ENCODE results near the gene GPR101. TPM values are rescaled to one million over a fixed set of nuclear protein-coding genes. Genes with fewer than 3 reads are reported as not detected.

GPR101 gene
- total RNA-seq, 3 donors from 2014 or later (not counting 1 experiment from before 2014, with no cell fraction given), result 0.23 to 0.33 TPM; not detected in 1

- Histone ChIP-seq H3K4me3 (ENCODE audit: low read length) (no peak overlapping the region), H3K36me3 (ENCODE audit: control insufficient read depth, insufficient read depth, low read length) (no peaks in the 10 kb centered on the region), H3K4me1 (ENCODE audit: control insufficient read depth, insufficient read depth, low read length) (peaks cover 16% of the 10 kb centered on the region), H3K27ac (ENCODE audit: low read length) (no peak overlapping the region), H3K27me3 (ENCODE audit: control insufficient read depth, insufficient read depth, low read length) (peaks cover 12% of the 10 kb centered on the region), H3K9me3 (ENCODE audit: control insufficient read depth, insufficient read depth, low read length) (no peaks in the 10 kb centered on the region)
- no peaks in the 10 kb centered on the region for H3K4me1 Mint-ChIP-seq
- H3K27ac Mint-ChIP-seq, result no peak overlapping the region
- H3K4me3 Mint-ChIP-seq, result no peak overlapping the region
- intact Hi-C loops (cut with micrococcal nuclease), result no loop called here
- ATAC-seq (no peak), DNase-seq (no peak)
- 15% methylated on average over 2 of the region's 3 CpGs for WGBS (ENCODE audit: insufficient coverage)
- no peaks in the 10 kb centered on the region for H3K36me3 Mint-ChIP-seq
- H3K9me3 Mint-ChIP-seq, result no peaks in the 10 kb centered on the region
- TF ChIP-seq, protein P1, sequence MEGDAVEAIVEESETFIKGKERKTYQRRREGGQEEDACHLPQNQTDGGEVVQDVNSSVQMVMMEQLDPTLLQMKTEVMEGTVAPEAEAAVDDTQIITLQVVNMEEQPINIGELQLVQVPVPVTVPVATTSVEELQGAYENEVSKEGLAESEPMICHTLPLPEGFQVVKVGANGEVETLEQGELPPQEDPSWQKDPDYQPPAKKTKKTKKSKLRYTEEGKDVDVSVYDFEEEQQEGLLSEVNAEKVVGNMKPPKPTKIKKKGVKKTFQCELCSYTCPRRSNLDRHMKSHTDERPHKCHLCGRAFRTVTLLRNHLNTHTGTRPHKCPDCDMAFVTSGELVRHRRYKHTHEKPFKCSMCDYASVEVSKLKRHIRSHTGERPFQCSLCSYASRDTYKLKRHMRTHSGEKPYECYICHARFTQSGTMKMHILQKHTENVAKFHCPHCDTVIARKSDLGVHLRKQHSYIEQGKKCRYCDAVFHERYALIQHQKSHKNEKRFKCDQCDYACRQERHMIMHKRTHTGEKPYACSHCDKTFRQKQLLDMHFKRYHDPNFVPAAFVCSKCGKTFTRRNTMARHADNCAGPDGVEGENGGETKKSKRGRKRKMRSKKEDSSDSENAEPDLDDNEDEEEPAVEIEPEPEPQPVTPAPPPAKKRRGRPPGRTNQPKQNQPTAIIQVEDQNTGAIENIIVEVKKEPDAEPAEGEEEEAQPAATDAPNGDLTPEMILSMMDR (IDR thresholded peaks at IDR 0.05), result no peak
- H3K27me3 Mint-ChIP-seq (ENCODE audit: low read depth in 2 of 2), result peaks cover 31 to 62% of the 10 kb centered on the region in 2 donors
These were observed 695 bp upstream of the GPR101 start for GRCh38 chrX:137034508-137034872.

DNA sequence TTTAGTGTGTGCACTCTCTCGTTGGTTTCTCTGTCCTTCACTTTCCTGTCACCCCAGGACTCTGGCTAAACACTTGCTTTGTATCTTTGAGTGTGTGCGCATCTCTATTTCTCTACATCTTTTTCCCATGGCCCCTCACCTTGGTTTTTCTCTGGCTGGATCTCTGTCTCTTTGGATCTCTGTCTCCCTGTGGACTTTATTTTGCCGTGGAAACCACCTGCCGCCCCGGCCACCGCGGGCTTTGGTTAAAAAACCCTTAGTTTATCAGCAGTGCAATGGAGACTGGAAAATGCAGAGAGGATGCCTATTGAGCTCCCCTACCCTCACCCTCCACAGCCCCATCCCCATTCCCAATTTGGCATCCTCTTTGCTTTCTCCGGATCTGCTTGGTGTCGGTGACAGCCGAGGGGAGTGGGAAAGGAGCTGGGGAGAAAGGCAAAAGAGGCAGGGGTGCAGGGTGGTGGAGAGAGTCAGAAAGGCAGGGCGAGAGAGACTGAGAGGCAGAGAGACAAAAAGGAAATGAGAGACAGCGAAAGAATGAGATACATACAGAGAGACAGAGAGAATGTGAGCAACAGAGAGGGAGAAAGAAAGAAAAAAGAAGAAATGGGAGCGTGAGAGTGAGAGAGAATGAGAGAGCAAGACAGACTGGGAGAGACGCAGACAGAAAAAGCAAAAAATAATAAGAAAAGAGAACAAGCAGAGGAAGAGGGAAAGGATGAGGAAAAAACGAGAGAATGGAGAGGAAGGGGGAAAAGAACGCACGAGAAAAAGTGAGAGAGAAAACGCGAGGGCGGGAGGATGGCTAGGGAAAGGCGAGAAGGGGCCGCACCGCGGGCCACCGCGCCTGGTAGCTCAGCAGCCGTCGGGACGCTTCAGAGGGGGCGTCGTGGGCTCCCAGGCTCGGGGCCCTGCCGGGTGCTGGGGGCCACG lies 688 bp downstream of the GPR101 start:
- Mint-ChIP-seq H3K27me3 (ENCODE audit: low read depth in 2 of 2) (peaks cover 30 to 53% of the 10 kb centered on the region in 2 donors), H3K4me1 (no peaks in the 10 kb centered on the region), H3K36me3 (no peaks in the 10 kb centered on the region), H3K9me3 (no peaks in the 10 kb centered on the region), H3K4me3 (no peak overlapping the region), H3K27ac (no peak overlapping the region)
- DNase-seq (no peak), ATAC-seq (peak in 1 of 3 donors; percentile 27)
- intact Hi-C loops (cut with micrococcal nuclease), result no loop called here
- Histone ChIP-seq H3K27ac (ENCODE audit: low read length) (no peak overlapping the region), H3K4me1 (ENCODE audit: control insufficient read depth, insufficient read depth, low read length) (peaks cover 16% of the 10 kb centered on the region), H3K4me3 (ENCODE audit: low read length) (no peak overlapping the region), H3K9me3 (ENCODE audit: control insufficient read depth, insufficient read depth, low read length) (no peaks in the 10 kb centered on the region), H3K36me3 (ENCODE audit: control insufficient read depth, insufficient read depth, low read length) (no peaks in the 10 kb centered on the region), H3K27me3 (ENCODE audit: control insufficient read depth, insufficient read depth, low read length) (peaks cover 15% of the 10 kb centered on the region)
- TF ChIP-seq, protein P1 (IDR thresholded peaks at IDR 0.05), result no peak
- WGBS (ENCODE audit: insufficient coverage), result 8% methylated on average over 31 of the region's 34 CpGs

GRCh38 chrX:137032341-137032694 lies 1.5 kb downstream of the GPR101 start:
- H3K4me3 ChIP-seq (ENCODE audit: low read length), result peak overlapping the region; percentile 14
- Mint-ChIP-seq H3K27me3 (ENCODE audit: low read depth in 2 of 2) (peaks cover 24 to 45% of the 10 kb centered on the region in 2 donors), H3K4me1 (no peaks in the 10 kb centered on the region), H3K36me3 (no peaks in the 10 kb centered on the region), H3K27ac (no peak overlapping the region), H3K9me3 (no peaks in the 10 kb centered on the region), H3K4me3 (no peak overlapping the region)
- H3K9me3 ChIP-seq (ENCODE audit: control insufficient read depth, insufficient read depth, low read length), result no peaks in the 10 kb centered on the region
- ATAC-seq, result no peak
- 5% methylated on average over 16 of the region's 16 CpGs for WGBS (ENCODE audit: insufficient coverage)
- peaks cover 16% of the 10 kb centered on the region for H3K4me1 ChIP-seq (ENCODE audit: control insufficient read depth, insufficient read depth, low read length)
- no peaks in the 10 kb centered on the region for H3K36me3 ChIP-seq (ENCODE audit: control insufficient read depth, insufficient read depth, low read length)
- peaks cover 15% of the 10 kb centered on the region for H3K27me3 ChIP-seq (ENCODE audit: control insufficient read depth, insufficient read depth, low read length)
- intact Hi-C loops (cut with micrococcal nuclease), result no loop called here
- no peak for DNase-seq
- TF ChIP-seq, protein P1 (IDR thresholded peaks at IDR 0.05), result no peak
- no peak overlapping the region for H3K27ac ChIP-seq (ENCODE audit: low read length)

Measured in natural killer cell (primary cell).